Heart left ventricle (tissue), 13 donors: ENCODE measurements around the gene ATCAY.

Experiments used
- POLR2A ChIP-seq, 2 donors: fragments of 450-650 bp; IDR thresholded peaks; one replicate each; pipeline ENCODE4 v1.6.1; 2017; ENCODE audit warnings: antibody characterized with exemption in 2 of 2, mild to moderate bottlenecking in 2 of 2, moderate library complexity in 2 of 2
- TF ChIP-seq, protein P1 (sequence below), 12 donors: fragments of 200-600 bp; sonication (generic) in 4 of 12; IDR thresholded peaks; one replicate each; pipeline versions ENCODE4 v1.5.0 to v1.8.0; 2018 to 2022; ENCODE audit warnings: antibody characterized with exemption in 12 of 12, mild to moderate bottlenecking in 5 of 12
- donor health status: ischemic (EF 13 %, LVEDD 7.1; RV severe dilation, severe dysfunction).
- donor health status: DM: no; HTN: yes; CAD: no.
- donor health status: DM: no; HTN: no; CAD: no.
- donor health status: ischemic (EF 25% LVEDD 6.9; RV normal size, moderate dysfunction).
- donor health status: ischemic (EF 25% LVEDD 5.7; RV mildly dilated, moderate dysfunction).
- donor health status: ischemic (EF 35%, LVEDD 5.7; RV mildly dilated, moderate dysfunction).
- donor health status: nonischemic (EF 11% LVEDD 7.7; RV severe dilation, severe dysfunction).
- donor health status: DM: yes; HTN: yes; CAD: no.
- donor health status: PGD.
- donor health status: ischemic (EF 29% LVEDD 5.4; RV normal size, mild dysfunction).
- donor health status: nonischemic (EF 23%, LVEDD 6.1; RV moderate dilation, normal function).

DNA sequence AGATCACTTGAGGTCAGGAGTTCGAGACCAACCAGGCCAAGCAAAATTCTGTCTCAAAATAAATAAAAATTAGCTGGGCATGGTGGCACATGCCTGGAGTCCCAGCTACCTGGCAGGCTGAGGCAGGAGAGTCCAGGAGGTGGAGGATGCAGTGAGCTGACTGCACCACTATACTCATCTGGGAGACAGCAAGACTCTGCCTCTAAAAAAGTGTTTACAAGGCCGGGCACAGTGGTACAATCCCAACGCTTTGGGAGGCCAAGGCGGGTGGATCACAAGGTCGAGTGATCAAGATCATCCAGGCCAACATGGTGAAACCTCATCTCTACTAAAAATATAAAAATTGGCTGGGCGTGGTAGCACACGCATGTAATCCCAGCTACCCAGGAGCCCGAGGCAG is 94.7 kb downstream of the ATCAY start:
- TF ChIP-seq, protein P1, sequence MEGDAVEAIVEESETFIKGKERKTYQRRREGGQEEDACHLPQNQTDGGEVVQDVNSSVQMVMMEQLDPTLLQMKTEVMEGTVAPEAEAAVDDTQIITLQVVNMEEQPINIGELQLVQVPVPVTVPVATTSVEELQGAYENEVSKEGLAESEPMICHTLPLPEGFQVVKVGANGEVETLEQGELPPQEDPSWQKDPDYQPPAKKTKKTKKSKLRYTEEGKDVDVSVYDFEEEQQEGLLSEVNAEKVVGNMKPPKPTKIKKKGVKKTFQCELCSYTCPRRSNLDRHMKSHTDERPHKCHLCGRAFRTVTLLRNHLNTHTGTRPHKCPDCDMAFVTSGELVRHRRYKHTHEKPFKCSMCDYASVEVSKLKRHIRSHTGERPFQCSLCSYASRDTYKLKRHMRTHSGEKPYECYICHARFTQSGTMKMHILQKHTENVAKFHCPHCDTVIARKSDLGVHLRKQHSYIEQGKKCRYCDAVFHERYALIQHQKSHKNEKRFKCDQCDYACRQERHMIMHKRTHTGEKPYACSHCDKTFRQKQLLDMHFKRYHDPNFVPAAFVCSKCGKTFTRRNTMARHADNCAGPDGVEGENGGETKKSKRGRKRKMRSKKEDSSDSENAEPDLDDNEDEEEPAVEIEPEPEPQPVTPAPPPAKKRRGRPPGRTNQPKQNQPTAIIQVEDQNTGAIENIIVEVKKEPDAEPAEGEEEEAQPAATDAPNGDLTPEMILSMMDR (IDR thresholded peaks at IDR 0.05), result no peak
- no peak for TF ChIP-seq POLR2A (IDR thresholded peaks at IDR 0.05)
